ENCODE results near the gene MBNL2. TPM values are rescaled to one million over a fixed set of nuclear protein-coding genes. Genes with fewer than 3 reads are reported as not detected.
A peak's percentile ranks its signal among the peaks of the same experiment; 100 is the strongest.

The MBNL2 gene
- total and polyA plus RNA-seq, 2 donors from 2014 or later = 18.8 to 70.5 TPM

DNA sequence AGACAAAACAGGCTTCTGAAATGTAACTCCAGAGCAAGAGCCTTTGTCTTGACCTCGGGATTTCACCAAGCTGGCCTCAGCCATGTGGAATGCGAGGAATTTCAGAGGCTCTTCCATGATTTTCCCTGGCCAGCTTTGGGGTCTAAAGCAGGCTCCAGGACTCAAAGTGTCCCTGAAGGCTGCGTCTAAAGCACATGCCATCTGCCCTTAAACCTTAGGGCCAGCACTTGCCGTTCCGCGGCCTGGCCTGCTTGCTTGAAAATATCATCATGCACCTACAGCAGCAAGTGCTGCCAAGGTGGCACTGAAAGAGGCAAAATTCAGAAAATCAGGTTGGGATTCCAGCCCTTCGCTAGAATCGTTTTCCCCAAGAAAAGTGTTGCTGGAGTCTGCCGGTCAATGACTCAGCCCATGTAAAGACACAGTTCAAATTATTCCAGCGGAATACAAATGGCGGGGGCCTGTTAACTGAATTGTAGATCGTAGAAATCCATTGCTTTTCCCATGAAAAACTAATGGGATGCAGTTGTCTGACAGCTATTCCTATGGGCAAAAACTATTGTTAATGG is 106.2 kb downstream of the MBNL2 start:
- H3K9ac ChIP-seq (ENCODE audit: low read length in 3 of 3) = no peak overlapping the region
- no peaks in the 10 kb centered on the region for H3K36me3 ChIP-seq (ENCODE audit: control insufficient read depth in 2 of 3, insufficient read depth in 3 of 3, low read length in 3 of 3)
- TF ChIP-seq, protein P1, sequence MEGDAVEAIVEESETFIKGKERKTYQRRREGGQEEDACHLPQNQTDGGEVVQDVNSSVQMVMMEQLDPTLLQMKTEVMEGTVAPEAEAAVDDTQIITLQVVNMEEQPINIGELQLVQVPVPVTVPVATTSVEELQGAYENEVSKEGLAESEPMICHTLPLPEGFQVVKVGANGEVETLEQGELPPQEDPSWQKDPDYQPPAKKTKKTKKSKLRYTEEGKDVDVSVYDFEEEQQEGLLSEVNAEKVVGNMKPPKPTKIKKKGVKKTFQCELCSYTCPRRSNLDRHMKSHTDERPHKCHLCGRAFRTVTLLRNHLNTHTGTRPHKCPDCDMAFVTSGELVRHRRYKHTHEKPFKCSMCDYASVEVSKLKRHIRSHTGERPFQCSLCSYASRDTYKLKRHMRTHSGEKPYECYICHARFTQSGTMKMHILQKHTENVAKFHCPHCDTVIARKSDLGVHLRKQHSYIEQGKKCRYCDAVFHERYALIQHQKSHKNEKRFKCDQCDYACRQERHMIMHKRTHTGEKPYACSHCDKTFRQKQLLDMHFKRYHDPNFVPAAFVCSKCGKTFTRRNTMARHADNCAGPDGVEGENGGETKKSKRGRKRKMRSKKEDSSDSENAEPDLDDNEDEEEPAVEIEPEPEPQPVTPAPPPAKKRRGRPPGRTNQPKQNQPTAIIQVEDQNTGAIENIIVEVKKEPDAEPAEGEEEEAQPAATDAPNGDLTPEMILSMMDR (IDR thresholded peaks at IDR 0.05; ENCODE audit: borderline replicate concordance, extremely low read depth, insufficient read depth) = no peak
- peaks cover 0 to 21% (median 3%) of the 10 kb centered on the region in 3 donors for H3K4me1 ChIP-seq (ENCODE audit: control insufficient read depth in 2 of 3, insufficient read depth in 2 of 3, low read depth in 1 of 3, low read length in 3 of 3)
- FAIRE-seq (no peak), DNase-seq (peak in 3 of 5 donors; percentile 37 to 84 (median 75))
- intact Hi-C loops (cut with DNase I) = no loop called here
- H3K4me3 ChIP-seq (ENCODE audit: low read length in 3 of 3) = no peak overlapping the region
- no peaks in the 10 kb centered on the region for H3K27me3 ChIP-seq (ENCODE audit: control insufficient read depth, insufficient read depth, low read length)
- H3K27ac ChIP-seq (ENCODE audit: low read depth in 2 of 2, low read length in 2 of 2) = peak overlapping the region in 1 of 2 donors; percentile 26
- H3K9me3 ChIP-seq (ENCODE audit: control insufficient read depth in 2 of 3, insufficient read depth in 1 of 3, low read length in 3 of 3) = no peaks in the 10 kb centered on the region

DNA sequence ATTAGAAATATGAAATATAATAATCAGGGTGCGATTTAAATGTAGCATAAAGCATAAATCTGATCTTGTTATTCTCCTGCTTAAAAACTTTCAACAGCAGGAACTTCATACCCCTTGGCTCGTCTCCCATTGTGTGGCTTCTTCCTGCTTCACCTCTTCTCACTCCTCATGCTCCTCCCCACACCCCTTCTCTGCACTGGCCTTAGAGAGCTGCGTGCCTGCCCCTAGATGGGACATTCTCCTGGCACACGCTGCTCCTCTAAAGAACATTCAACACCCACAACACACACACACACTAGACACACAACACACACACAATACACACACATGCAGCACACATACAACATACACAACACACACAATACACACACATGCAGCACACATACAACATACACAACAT is 107.2 kb downstream of the MBNL2 start:
- TF ChIP-seq, protein P1 (IDR thresholded peaks at IDR 0.05; ENCODE audit: borderline replicate concordance, extremely low read depth, insufficient read depth) = no peak
- Histone ChIP-seq H3K9me3 (ENCODE audit: control insufficient read depth in 2 of 3, insufficient read depth in 1 of 3, low read length in 3 of 3) (no peaks in the 10 kb centered on the region), H3K4me3 (ENCODE audit: low read length in 3 of 3) (no peak overlapping the region), H3K4me1 (ENCODE audit: control insufficient read depth in 2 of 3, insufficient read depth in 2 of 3, low read depth in 1 of 3, low read length in 3 of 3) (peaks cover 0 to 20% (median 3%) of the 10 kb centered on the region in 3 donors), H3K36me3 (ENCODE audit: control insufficient read depth in 2 of 3, insufficient read depth in 3 of 3, low read length in 3 of 3) (no peaks in the 10 kb centered on the region), H3K9ac (ENCODE audit: low read length in 3 of 3) (no peak overlapping the region), H3K27ac (ENCODE audit: low read depth in 2 of 2, low read length in 2 of 2) (no peak overlapping the region), H3K27me3 (ENCODE audit: control insufficient read depth, insufficient read depth, low read length) (no peaks in the 10 kb centered on the region)
- DNase-seq = peak in 1 of 5 donors; percentile 42
- no peak for FAIRE-seq
- intact Hi-C loops (cut with DNase I) = no loop called here

DNA sequence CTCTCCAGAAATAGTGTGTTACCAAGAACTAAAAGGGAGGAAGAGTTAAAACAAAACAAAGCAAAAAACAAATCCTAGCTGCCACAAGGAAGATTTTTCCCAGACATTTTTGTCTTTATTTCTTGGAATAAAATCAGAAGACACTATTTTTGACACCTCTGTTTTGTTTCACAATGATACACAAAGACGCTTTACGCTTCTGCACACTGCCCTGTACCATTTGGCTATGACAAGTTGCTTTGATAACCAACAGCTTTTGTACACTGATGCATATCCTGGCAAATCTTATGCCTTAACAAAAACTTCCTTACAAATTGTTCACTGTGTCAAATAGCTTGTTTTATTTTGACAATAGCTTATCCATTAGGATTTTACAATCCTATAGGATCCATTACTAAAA is 108.3 kb downstream of the MBNL2 start:
- H3K9ac ChIP-seq (ENCODE audit: low read length in 3 of 3) = no peak overlapping the region
- peaks cover 0 to 7% (median 0%) of the 10 kb centered on the region in 3 donors for H3K36me3 ChIP-seq (ENCODE audit: control insufficient read depth in 2 of 3, insufficient read depth in 3 of 3, low read length in 3 of 3)
- H3K9me3 ChIP-seq (ENCODE audit: control insufficient read depth in 2 of 3, insufficient read depth in 1 of 3, low read length in 3 of 3) = no peaks in the 10 kb centered on the region
- DNase-seq = no peak
- H3K27me3 ChIP-seq (ENCODE audit: control insufficient read depth, insufficient read depth, low read length) = no peaks in the 10 kb centered on the region
- no peak overlapping the region for H3K4me3 ChIP-seq (ENCODE audit: low read length in 3 of 3)
- no peak overlapping the region for H3K27ac ChIP-seq (ENCODE audit: low read depth in 2 of 2, low read length in 2 of 2)
- TF ChIP-seq, protein P1 (IDR thresholded peaks at IDR 0.05; ENCODE audit: borderline replicate concordance, extremely low read depth, insufficient read depth) = no peak
- peaks cover 0 to 15% (median 4%) of the 10 kb centered on the region in 3 donors for H3K4me1 ChIP-seq (ENCODE audit: control insufficient read depth in 2 of 3, insufficient read depth in 2 of 3, low read depth in 1 of 3, low read length in 3 of 3)
- no peak for FAIRE-seq
- intact Hi-C loops (cut with DNase I) = loop anchor here (10.0 kb wide), 1 partner anchor 106 kb away; the partner anchor contains the start of gene MBNL2

All from kidney (tissue), 14 donors.